Embryonic facial prominence (tissue), 1 donor: Measurements from ENCODE around the gene PRDM12.

Experiments
- DNase-seq: peaks from one replicate; pipeline ENCODE4 v3.0.0-alpha.2; 2016; ENCODE audit errors: extremely low spot score

The PRDM12 gene

GRCh38 chr9:130635721-130636647 lies 28.4 kb upstream of the PRDM12 start:
- DNase-seq: no peak

- DNase-seq: no peak
Measured at GRCh38 chr9:130636648-130637020, 27.8 kb upstream of the PRDM12 start.

DNA sequence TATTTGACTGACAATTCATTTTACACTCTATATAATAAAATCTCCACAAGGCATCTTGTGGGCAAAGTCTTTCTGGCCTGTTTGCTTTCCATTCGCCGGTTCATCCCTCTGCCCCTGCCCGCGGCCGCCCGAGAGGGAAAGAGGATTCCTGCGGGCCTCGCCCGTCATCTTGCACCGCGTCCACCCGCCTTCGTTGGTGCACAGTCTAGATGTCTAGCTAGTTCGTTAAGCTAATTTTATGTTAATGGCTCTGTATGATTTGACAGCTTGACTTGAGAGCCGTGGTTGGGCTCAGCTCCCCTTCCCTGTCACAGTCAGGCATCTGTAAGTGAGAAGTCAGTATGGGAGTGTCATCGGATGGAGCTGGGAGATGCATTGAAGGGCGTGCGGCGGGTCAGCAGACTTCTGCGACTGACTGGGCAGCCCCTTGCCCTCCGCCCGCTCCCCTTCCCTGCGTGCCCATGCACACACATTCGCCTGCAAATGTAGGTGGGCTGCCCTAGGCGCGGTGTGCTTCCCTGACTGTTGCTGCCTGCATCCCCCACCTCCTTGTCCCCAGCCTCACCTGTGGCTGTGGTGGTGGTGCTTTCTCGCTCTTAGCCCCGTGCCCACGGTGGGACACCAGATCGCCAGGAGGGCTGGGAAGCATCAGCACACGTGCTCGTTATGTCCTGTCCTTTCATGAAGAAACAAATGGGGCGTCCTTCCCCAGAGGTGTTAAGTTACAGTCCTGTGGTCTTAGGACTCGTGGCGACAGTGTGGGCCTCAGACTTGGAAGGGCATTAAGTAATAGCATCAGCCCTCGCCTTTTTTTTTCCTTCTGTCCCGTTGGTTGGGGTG lies 25.9 kb upstream of the PRDM12 start:
- no peak for DNase-seq

GRCh38 chr9:130639124-130639765 lies 25.1 kb upstream of the PRDM12 start:
- DNase-seq: no peak

DNA sequence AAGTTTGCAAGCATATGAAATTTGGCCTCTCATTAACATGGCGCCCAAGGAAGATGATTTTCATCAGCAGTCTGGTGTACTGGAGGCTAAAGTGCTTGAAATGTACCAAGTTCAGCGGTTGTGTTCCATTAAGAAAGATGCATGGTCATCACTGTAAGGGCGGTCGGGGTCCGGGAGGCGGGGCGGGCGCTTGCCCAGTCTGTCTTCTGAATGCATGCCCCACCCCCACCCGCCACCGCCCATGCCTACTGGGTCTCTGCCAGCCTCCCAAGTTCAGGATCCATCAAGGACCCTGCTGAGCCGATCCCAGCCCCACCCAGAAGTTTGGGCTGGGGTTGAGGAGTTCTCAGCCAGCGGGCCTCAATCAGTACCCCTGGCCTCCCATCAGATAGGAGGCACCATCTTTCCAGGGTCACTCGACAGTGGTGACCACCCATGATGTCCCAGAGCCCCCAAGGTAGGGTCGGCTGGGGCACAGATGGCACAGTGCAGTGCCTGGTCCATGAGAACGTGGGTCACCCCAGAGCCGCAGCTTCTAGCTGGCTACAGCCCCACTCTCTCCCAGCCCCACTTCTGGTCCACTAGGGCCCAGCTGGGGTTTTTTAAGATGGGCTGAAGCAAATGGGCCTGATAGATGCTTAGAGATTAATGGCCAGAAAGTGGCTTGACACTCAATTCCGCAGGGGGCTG lies 24.4 kb upstream of the PRDM12 start:
- DNase-seq: no peak

- DNase-seq: no peak
Measured at GRCh38 chr9:130640681-130641080, 23.7 kb upstream of the PRDM12 start.

GRCh38 chr9:130642926-130643325 lies 21.5 kb upstream of the PRDM12 start:
- no peak for DNase-seq

GRCh38 chr9:130651221-130651620 lies 13.2 kb upstream of the PRDM12 start:
- no peak for DNase-seq

DNA sequence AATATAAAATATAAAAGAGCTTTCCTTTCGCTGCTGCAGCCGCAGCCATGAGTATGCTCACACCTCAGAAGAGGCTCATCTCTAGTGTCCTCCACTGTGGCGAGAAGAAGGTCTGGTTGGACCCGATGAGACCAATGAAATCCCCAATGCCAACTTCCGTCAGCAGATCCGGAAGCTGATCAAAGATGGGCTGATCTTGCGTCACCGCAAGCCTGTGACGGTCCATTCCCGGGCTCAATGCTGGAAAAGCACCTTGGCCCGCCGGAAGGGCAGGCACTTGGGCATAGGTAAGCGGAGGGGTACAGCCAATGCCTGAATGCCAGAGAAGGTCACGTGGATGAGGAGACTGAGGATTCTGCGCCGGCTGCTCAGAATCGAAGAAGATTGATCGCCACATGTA lies 12.6 kb upstream of the PRDM12 start:
- DNase-seq: no peak

DNA sequence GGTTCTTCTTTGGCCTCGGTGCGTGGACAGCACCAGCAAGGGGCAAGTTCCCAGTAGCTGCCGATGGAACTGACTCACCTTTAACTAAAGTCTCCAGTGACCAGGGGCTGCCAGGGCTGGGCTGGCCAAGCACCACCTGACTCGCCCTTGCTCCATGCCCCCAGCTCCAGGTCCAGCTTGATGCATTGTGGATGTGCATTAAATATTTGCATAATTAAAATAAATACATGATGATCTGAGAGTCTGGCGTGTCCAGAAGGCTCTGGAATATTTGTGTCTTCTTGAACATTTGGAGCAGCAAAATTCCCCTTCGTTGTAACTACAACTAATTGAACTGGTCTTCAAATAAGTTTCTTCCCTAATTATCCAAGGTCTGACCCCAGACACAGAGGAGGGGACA lies 9.5 kb upstream of the PRDM12 start:
- no peak for DNase-seq

DNA sequence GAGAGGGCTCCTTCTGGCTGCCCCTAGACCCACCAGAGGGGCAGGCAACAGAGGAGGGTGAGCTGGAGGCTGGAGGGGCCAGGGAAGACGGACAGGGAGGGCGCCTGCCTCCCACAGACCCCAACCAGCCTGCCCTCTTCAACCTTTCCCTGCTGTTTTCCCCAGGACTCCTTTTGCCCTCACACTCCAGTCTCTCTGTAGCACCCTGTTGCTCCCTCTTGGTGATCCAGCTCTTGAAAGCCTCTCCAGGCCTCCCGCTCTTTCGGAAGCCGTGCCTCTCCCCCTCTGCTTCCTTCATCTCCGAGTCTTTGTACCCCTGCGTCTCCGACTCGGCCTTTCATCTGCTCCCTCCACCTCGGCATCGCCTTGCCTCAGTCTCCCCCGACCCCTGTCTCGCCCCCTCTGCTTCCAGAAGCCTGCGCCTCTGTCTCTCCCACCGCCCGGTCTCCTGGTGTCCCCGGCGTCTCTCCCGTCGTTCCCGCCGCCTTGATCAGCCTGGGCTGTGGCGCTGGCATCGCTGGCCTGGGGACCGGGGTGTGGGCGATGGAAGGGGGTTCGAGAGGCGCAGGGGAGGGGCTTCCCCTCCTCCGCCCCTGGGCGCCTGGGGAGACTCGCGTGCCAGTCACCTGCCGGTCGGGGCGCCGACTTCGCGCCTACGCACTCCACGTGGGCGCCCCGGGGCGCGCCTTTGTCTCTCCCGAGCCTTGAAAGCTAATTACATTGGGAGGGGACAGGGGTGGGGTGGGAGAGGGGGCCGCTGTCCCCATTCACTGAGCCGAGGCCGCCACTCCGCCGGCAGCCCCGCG lies 5.3 kb upstream of the PRDM12 start:
- no peak for DNase-seq

- DNase-seq: no peak
Measured at GRCh38 chr9:130659699-130660248, 4.6 kb upstream of the PRDM12 start.

DNA sequence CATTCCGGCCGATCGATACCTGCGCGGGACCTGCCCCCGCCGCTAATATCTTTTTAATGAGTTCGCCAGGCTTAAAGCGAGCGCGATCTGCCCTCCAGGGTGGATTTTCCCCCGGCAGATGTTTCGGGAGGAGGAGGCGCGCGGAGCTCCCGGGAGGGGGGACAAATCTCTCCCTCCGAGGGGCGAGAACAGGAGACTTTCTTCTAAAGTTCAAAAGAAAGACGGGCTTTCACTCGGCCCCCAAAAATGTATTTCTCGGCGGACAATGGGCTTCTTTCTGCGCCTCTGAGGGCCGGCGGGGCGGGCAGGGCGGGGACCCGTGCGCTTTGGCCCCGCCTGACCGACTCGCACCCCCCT lies 4.1 kb upstream of the PRDM12 start:
- DNase-seq: no peak

DNA sequence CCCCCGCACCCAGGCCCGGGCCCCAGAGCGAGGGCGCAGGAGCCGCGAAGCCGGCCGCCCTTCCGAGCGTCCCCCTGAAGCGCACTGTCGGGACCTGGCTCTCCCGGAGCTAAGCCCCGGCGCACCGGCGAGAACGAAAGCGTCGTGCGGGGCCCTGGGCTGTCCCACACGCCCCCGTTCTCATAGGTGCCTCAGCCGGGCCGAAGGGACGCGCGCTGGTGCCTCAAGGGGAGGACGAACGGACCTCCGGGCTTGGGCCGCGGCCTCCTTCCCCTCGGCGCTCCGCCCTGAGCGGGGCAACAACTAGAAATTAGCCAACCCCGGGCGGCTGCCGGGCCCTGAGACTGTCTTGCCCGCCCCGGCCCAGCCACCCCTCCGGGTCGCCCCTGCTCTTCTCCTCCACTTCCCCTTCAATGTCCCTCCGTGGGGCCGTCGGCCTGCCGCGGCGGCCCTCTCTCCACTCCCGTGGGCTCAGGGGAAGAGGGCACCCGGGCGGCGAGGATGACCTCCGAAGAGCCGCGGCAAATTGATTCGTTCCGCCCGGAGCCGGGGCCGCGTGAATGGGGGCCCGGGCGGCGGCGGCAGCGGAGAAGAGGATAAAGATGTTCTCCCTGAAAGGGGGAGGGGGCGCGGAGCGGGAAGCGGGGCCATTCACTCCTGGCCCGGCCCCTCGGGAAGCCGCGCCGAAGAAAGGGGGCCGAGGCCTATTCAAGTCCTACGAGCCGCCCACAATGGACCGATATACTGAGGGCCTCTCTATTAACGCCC lies 3.5 kb upstream of the PRDM12 start:
- DNase-seq: no peak

DNA sequence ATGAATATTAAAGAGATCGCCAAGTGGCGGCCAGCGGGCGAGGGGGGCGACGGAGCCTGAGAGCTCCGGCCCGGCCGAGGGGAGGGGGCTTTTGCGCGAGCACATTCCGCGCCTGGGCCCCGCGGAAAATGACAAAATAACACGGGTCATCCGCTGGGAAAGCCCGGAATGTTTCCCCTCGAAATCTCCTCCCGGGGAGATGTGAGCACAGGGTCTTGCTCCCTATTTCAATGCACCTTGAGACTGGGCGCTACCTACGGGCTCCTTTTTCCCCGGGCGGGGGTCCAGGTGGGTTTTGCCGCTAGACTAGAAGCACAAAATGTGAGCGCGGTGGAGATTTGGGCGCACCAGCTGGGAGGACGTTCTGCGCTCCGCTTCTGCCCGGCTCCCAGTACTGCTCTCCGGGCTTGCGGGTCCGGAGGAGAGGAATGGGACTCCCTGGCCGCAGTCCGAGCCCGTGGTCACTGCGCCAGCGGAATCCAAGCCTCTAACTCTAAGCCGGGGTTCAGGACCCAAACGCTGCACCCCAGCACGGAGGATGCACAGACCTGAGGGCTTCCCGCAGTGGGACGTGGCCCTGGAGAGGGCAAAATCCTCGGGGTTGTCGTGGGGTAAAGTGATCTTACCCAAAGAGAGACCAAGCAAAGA lies 2.8 kb upstream of the PRDM12 start:
- no peak for DNase-seq

GRCh38 chr9:130662099-130662969 lies 2.1 kb upstream of the PRDM12 start:
- no peak for DNase-seq

- no peak for DNase-seq
Measured at GRCh38 chr9:130662970-130663257, 1.5 kb upstream of the PRDM12 start.

- DNase-seq: peak; percentile 46
Measured at GRCh38 chr9:130663258-130663976, 977 bp upstream of the PRDM12 start.
